CD4-positive, CD25-positive, alpha-beta regulatory T cell (primary cell): ENCODE data around the gene KCNQ2. TPM values are rescaled to one million over a fixed set of nuclear protein-coding genes. Genes with fewer than 3 reads are reported as not detected.

Experiments
- ATAC-seq, 2 donors: fragments of 150-1000 bp; cut with Tn5 transposase; one replicate each; pipeline ENCODE4 v1.10.0; 2021; ENCODE audit warnings: low read depth in 2 of 2, moderate number of reproducible peaks in 2 of 2, moderate library complexity in 1 of 2
- DNase-seq, 3 donors: peaks; one replicate each; pipeline versions ENCODE4 v3.0.0 to v3.0.0-alpha.2; 2012 to 2022; ENCODE audit warnings: mixed read lengths in 1 of 3
- H3K27ac ChIP-seq: one replicate; pipeline ENCODE4 v1.7.0; 2013; ENCODE audit warnings: mild to moderate bottlenecking, low read length; ENCODE audit not compliant: insufficient read depth, poor library complexity, severe bottlenecking
- H3K27me3 ChIP-seq: one replicate; pipeline ENCODE4 v1.7.0; 2013; ENCODE audit warnings: low read length; ENCODE audit not compliant: control insufficient read depth, insufficient read depth
- H3K36me3 ChIP-seq: one replicate; pipeline ENCODE4 v1.7.0; 2013; ENCODE audit warnings: mild to moderate bottlenecking, low read length, moderate library complexity; ENCODE audit not compliant: control insufficient read depth, insufficient read depth
- H3K4me1 ChIP-seq: 2 replicates; pipeline ENCODE4 v1.7.0; 2013; ENCODE audit warnings: mild to moderate bottlenecking, low read length; ENCODE audit not compliant: insufficient read depth, control insufficient read depth, poor library complexity, severe bottlenecking
- H3K4me3 ChIP-seq: one replicate; pipeline ENCODE4 v1.7.0; 2013; ENCODE audit warnings: low read depth, mild to moderate bottlenecking, low read length, moderate library complexity
- H3K9me3 ChIP-seq, 2 experiments: 1 replicate in 1 of 2; 2 replicates in 1 of 2; pipeline ENCODE4 v1.7.0; 2013; ENCODE audit warnings: low read length in 2 of 2, mild to moderate bottlenecking in 1 of 2, moderate library complexity in 1 of 2; ENCODE audit not compliant: control insufficient read depth in 2 of 2
- H3K27ac Mint-ChIP-seq, 3 donors: one replicate each; pipeline ENCODE4 v1.8.0; 2020 to 2022; ENCODE audit warnings: mild to moderate bottlenecking in 3 of 3, mixed read lengths in 3 of 3, moderate library complexity in 2 of 3
- H3K27me3 Mint-ChIP-seq: one replicate; pipeline ENCODE4 v1.8.0; 2022; ENCODE audit warnings: mild to moderate bottlenecking, mixed read lengths
- H3K36me3 Mint-ChIP-seq: one replicate; pipeline ENCODE4 v1.8.0; 2020; ENCODE audit warnings: mixed read lengths
- H3K4me1 Mint-ChIP-seq, 4 donors: one replicate each; pipeline ENCODE4 v1.8.0; 2020 to 2022; ENCODE audit warnings: mixed read lengths in 4 of 4, mild to moderate bottlenecking in 1 of 4
- H3K4me3 Mint-ChIP-seq, 4 donors: one replicate each; pipeline ENCODE4 v1.8.0; 2020 to 2022; ENCODE audit warnings: mild to moderate bottlenecking in 4 of 4, mixed read lengths in 4 of 4, moderate library complexity in 3 of 4
- H3K9me3 Mint-ChIP-seq, 7 donors: one replicate each; pipeline ENCODE4 v1.8.0; 2020 to 2022; ENCODE audit warnings: mixed read lengths in 7 of 7, mild to moderate bottlenecking in 3 of 7, moderate library complexity in 2 of 7
- polyA plus RNA-seq, 4 donors: library from polyadenylated mRNA; unstranded; fragments of 300-500 nt; fragmentation: Illumina TruSeq; gene quantifications; one replicate each; pipeline ENCODE4 v1.2.3, GENCODE V29; 2021
- total RNA-seq: library from RNA; stranded (reverse); gene quantifications from one replicate; pipeline ENCODE4 v1.2.3, GENCODE V29; 2022

KCNQ2 gene
- total and polyA plus RNA-seq, 5 donors from 2014 or later = 0.77 to 1.1 (median 0.89) TPM; not detected in 2

- Histone ChIP-seq H3K27me3 (no peaks in the 10 kb centered on the region), H3K36me3 (no peaks in the 10 kb centered on the region), H3K9me3 (no peaks in the 10 kb centered on the region), H3K4me3 (no peak overlapping the region), H3K4me1 (no peaks in the 10 kb centered on the region), H3K27ac (no peak overlapping the region)
- DNase-seq = no peak
- H3K9me3 Mint-ChIP-seq = peaks cover 0 to 4% (median 0%) of the 10 kb centered on the region in 7 donors
- H3K27ac Mint-ChIP-seq = peak overlapping the region in 1 of 3 donors; percentile 36
- ATAC-seq = no peak
- no peaks in the 10 kb centered on the region for H3K4me1 Mint-ChIP-seq
- H3K27me3 Mint-ChIP-seq = no peaks in the 10 kb centered on the region
- no peaks in the 10 kb centered on the region for H3K36me3 Mint-ChIP-seq
- no peak overlapping the region for H3K4me3 Mint-ChIP-seq
These were observed 121.7 kb downstream of the KCNQ2 start for GRCh38 chr20:63350597-63351325.

Other genes starting within 250 kb of the KCNQ2 start
- not detected for gene BIRC7, start 236.8 kb downstream of the KCNQ2 start, total RNA-seq
- gene BIRC7, start 236.8 kb downstream of the KCNQ2 start, polyA plus RNA-seq = not detected
- not detected for gene NKAIN4, start 218.2 kb downstream of the KCNQ2 start, total RNA-seq
- not detected for gene NKAIN4, start 218.2 kb downstream of the KCNQ2 start, polyA plus RNA-seq
- gene ARFGAP1, start 199.8 kb downstream of the KCNQ2 start, total RNA-seq = 123 TPM
- 10 to 100 TPM; 17.9 to 22.3 (median 20.6) TPM for gene ARFGAP1, start 199.8 kb downstream of the KCNQ2 start, polyA plus RNA-seq
- gene COL20A1, start 179.5 kb downstream of the KCNQ2 start, total RNA-seq = 0.20 TPM
- not detected for gene COL20A1, start 179.5 kb downstream of the KCNQ2 start, polyA plus RNA-seq
- not detected for gene CHRNA4, start 111.3 kb downstream of the KCNQ2 start, total RNA-seq
- gene CHRNA4, start 111.3 kb downstream of the KCNQ2 start, polyA plus RNA-seq = not detected
- 2.1 TPM for gene EEF1A2, start 26.4 kb upstream of the KCNQ2 start, total RNA-seq
- under 1 TPM in 3 of 4 donors, not detected in 1; 0.10 to 0.56 (median 0.11) TPM for gene EEF1A2, start 26.4 kb upstream of the KCNQ2 start, polyA plus RNA-seq
- gene PPDPF, start 48.1 kb upstream of the KCNQ2 start, total RNA-seq = 155 TPM
- 100 to 1,000 TPM in 1 of 4 donors, 10 to 100 TPM in 3; 75.8 to 110 (median 85.2) TPM for gene PPDPF, start 48.1 kb upstream of the KCNQ2 start, polyA plus RNA-seq
- 0.20 TPM for gene PTK6, start 64.7 kb upstream of the KCNQ2 start, total RNA-seq
- under 1 TPM in 3 of 4 donors, not detected in 1; 0.15 to 0.21 (median 0.19) TPM for gene PTK6, start 64.7 kb upstream of the KCNQ2 start, polyA plus RNA-seq
- not detected for gene SRMS, start 75.1 kb upstream of the KCNQ2 start, total RNA-seq
- not detected for gene SRMS, start 75.1 kb upstream of the KCNQ2 start, polyA plus RNA-seq
- gene FNDC11, start 81.5 kb upstream of the KCNQ2 start, total RNA-seq = 1.5 TPM
- under 1 TPM; 0.07 to 0.94 (median 0.18) TPM for gene FNDC11, start 81.5 kb upstream of the KCNQ2 start, polyA plus RNA-seq
- gene HELZ2, start 101.6 kb upstream of the KCNQ2 start, total RNA-seq = 124 TPM
- 1 to 10 TPM; 5.8 to 8.9 (median 7.1) TPM for gene HELZ2, start 101.6 kb upstream of the KCNQ2 start, polyA plus RNA-seq
- gene GMEB2, start 154.4 kb upstream of the KCNQ2 start, total RNA-seq = 21.9 TPM
- 10 to 100 TPM in 2 of 4 donors, 1 to 10 TPM in 2; 8.3 to 10.5 (median 9.4) TPM for gene GMEB2, start 154.4 kb upstream of the KCNQ2 start, polyA plus RNA-seq
- gene STMN3, start 180.8 kb upstream of the KCNQ2 start, total RNA-seq = 64.6 TPM
- 10 to 100 TPM; 11.7 to 13.5 (median 12.5) TPM for gene STMN3, start 180.8 kb upstream of the KCNQ2 start, polyA plus RNA-seq
- gene RTEL1, start 185.7 kb upstream of the KCNQ2 start, total RNA-seq = 38.3 TPM
- 1 to 10 TPM; 1.8 to 3.7 (median 2.7) TPM for gene RTEL1, start 185.7 kb upstream of the KCNQ2 start, polyA plus RNA-seq
- gene TNFRSF6B, start 224.0 kb upstream of the KCNQ2 start, total RNA-seq = not detected
- not detected for gene TNFRSF6B, start 224.0 kb upstream of the KCNQ2 start, polyA plus RNA-seq
- gene ARFRP1, start 235.3 kb upstream of the KCNQ2 start, total RNA-seq = 51.6 TPM
- gene ARFRP1, start 235.3 kb upstream of the KCNQ2 start, polyA plus RNA-seq = 10 to 100 TPM; 56.6 to 65.7 (median 63.1) TPM
- 51.5 TPM for gene ZGPAT, start 235.4 kb upstream of the KCNQ2 start, total RNA-seq
- 10 to 100 TPM; 34.0 to 43.2 (median 40.3) TPM for gene ZGPAT, start 235.4 kb upstream of the KCNQ2 start, polyA plus RNA-seq